ENCODE measurements around the gene ERMARD. TPM values are rescaled to one million over a fixed set of nuclear protein-coding genes. Genes with fewer than 3 reads are reported as not detected.

The ERMARD gene
- 13.2 and 14.4 TPM in 2 replicates for total RNA-seq

GRCh38 chr6:169751242-169752073 lies at the start of gene ERMARD, which contains the start of gene DYNLT2:
Gene ERMARD (plus strand): TSS chr6:169751622. CDS start chr6:169751658, 36 bp downstream.
Gene DYNLT2 (minus strand): TSS chr6:169751572. CDS start chr6:169751458, 114 bp downstream.

DNA sequence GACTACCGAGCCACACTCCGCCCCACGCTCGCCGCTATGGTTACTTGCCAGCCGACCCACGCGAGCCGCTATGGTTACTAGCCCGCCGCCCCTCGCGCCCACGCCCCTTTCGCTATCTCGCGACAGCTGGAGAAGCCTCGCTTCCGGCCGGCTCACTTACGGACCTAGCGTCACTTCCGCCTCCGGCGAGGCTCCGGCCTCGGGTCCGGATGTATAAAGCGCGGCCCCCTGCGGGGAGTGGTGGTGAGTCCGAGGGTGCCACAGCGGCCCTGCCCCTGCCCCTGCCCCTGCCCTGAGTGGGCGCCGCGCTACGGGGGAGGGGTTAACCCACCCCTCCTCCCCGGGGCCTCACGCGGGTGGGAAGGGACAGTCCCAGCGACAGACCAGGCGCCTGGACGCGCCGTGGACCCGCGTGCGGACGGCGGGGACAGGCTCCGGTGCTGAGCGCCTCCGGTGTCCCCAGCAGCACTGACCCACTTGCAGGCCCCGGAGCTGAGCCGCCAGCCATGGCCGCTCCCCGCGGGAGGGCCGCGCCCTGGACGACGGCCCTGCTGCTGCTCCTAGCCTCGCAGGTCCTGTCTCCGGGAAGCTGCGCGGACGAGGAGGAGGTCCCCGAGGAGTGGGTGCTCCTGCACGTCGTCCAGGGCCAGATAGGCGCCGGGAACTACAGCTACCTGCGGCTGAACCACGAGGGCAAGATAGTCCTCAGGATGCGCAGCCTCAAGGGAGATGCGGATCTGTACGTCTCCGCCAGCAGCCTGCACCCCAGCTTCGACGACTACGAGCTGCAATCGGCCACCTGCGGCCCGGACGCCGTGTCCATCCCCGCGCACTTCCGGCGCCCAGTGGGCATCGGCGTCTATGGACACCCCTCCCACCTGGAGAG lies 49.2 kb upstream of the ERMARD start, which contains the start of the genes C6orf120 and WDR27:
Gene C6orf120 (plus strand): TSS at position 173 of the 886 bp plus-strand sequence. CDS start 334 bp downstream, at position 507.
Gene WDR27 (minus strand): TSS at position 76 of the 886 bp plus-strand sequence. CDS start 13,024 bp downstream, outside the sequence.

DNA sequence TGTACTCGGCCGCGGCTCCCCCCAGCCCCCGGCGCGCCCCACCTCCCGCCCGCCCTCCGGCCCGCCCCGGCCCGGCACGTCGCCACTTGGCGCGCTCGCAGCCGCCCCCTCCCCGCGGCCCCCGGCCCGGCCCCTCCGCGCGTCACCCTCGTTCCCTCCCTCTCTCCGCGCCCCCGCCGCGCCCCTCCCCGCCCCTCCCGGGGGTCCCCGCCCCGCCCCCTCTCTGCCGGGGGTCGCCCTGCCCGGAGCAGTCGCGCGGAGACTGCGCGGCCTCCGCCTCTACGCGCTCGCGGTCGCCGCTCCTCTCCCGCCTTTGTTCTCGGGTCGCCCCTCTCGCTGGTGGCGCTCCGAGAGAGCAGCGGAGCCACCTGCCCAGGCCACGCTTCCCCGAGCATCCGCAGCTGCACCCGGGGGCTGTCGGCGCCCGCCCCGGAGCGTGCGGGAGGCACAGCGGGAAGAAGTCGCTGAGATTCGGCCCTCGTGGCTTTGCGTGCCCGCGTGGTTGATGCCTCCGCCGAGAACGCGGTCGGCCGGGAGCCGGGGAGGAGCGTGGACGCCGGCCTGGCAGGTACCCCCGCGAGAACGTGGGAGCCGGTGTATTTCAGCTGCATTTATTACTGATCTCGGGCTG lies 26.8 kb upstream of the ERMARD start, which contains the start of gene PHF10:
Gene PHF10 (minus strand): TSS at position 7 of the 631 bp plus-strand sequence. CDS start 569 bp downstream, outside the sequence.

Other genes with a start within 250 kb of the ERMARD start
- 8.3 and 10.1 TPM in 2 replicates for gene WDR27, start 49.6 kb upstream of the ERMARD start, total RNA-seq
- gene C6orf120, start 49.5 kb upstream of the ERMARD start, total RNA-seq: 46.2 and 51.9 TPM in 2 replicates
- 16.2 and 26.9 TPM in 2 replicates for gene PHF10, start 27.1 kb upstream of the ERMARD start, total RNA-seq
- gene DYNLT2, start 50 bp upstream of the ERMARD start, total RNA-seq: 1.0 TPM in 1 of 2 replicates, not detected in the other